WI38 (cell line): ENCODE measurements around the gene PDS5A.

Experiments
- H3K4me3 ChIP-seq: 2 replicates; pipeline ENCODE4 v1.5.1; 2011; ENCODE audit warnings: low read depth, mild to moderate bottlenecking, control low read depth, low read length
- TF ChIP-seq, protein P1 (sequence below): IDR thresholded peaks from 2 replicates; pipeline ENCODE4 v1.5.1; 2012; ENCODE audit warnings: low read depth, mild to moderate bottlenecking, control low read depth, low read length

Gene PDS5A

GRCh38 chr4:39892988-39893692 lies 84.6 kb downstream of the PDS5A start:
- TF ChIP-seq, protein P1, sequence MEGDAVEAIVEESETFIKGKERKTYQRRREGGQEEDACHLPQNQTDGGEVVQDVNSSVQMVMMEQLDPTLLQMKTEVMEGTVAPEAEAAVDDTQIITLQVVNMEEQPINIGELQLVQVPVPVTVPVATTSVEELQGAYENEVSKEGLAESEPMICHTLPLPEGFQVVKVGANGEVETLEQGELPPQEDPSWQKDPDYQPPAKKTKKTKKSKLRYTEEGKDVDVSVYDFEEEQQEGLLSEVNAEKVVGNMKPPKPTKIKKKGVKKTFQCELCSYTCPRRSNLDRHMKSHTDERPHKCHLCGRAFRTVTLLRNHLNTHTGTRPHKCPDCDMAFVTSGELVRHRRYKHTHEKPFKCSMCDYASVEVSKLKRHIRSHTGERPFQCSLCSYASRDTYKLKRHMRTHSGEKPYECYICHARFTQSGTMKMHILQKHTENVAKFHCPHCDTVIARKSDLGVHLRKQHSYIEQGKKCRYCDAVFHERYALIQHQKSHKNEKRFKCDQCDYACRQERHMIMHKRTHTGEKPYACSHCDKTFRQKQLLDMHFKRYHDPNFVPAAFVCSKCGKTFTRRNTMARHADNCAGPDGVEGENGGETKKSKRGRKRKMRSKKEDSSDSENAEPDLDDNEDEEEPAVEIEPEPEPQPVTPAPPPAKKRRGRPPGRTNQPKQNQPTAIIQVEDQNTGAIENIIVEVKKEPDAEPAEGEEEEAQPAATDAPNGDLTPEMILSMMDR = no peak

GRCh38 chr4:39889226-39889625 lies 88.5 kb downstream of the PDS5A start:
- H3K4me3 ChIP-seq = no peak overlapping the region
- TF ChIP-seq, protein P1 = no peak

More at GRCh38 chr4:39892988-39893692, 84.6 kb downstream of the PDS5A start:
- H3K4me3 ChIP-seq = no peak overlapping the region

- no peak overlapping the region for H3K4me3 ChIP-seq
- TF ChIP-seq, protein P1 = no peak
These were observed 89.2 kb downstream of the PDS5A start for GRCh38 chr4:39888541-39888940.

DNA sequence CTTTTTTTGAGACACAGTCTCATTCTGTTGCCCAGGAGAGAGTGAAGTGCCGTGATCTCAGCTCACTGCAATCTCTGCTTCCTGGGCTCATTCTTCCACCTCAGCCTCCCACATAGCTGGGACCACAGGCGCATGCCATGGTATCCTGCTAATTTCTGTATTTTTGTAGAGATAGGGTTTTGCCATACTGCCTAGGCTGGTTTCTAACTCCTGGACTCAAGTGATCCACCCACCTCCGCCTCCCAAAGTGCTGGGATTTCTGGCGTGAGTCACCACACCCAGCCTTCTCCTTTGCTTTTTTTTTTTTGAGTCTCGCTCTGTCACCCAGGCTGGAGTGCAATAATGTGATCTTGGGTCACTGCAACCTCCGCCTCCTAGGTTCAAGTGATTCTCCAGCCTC lies 94.1 kb downstream of the PDS5A start:
- TF ChIP-seq, protein P1 = no peak
- no peak overlapping the region for H3K4me3 ChIP-seq

GRCh38 chr4:39881789-39882188 lies 95.9 kb downstream of the PDS5A start:
- TF ChIP-seq, protein P1 = no peak
- H3K4me3 ChIP-seq = no peak overlapping the region

GRCh38 chr4:39877971-39878370 lies 99.7 kb downstream of the PDS5A start:
- no peak overlapping the region for H3K4me3 ChIP-seq
- TF ChIP-seq, protein P1 = no peak

DNA sequence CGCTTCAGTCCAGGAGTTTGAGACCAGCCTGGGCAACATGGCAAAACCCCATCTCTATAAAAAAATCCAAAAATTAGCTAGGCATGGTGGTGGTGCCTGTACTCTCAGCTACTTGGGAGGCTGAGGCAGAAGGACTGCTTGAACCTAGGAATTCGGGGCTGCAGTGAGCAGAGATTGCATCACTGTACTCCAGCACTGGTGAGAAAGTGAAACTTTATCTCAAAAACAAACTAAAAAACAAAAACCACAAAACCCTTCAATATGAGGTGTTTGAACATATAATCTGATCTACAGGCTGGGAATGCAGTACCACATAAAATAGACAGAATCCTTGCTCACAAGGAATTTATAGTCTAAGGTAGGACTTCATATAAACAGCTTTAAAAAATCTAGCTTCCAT lies 103.9 kb downstream of the PDS5A start:
- no peak overlapping the region for H3K4me3 ChIP-seq
- TF ChIP-seq, protein P1 = no peak
